Measurements from ENCODE around the gene TAF7. TPM values are rescaled to one million over a fixed set of nuclear protein-coding genes. Genes with fewer than 3 reads are reported as not detected.

The TAF7 gene
- total and polyA plus RNA-seq, 10 of the 15 experiments (the other 5 are each of a cell fraction or from before 2014, with no cell fraction given): 42.0 to 88.8 (median 69.2) TPM

DNA sequence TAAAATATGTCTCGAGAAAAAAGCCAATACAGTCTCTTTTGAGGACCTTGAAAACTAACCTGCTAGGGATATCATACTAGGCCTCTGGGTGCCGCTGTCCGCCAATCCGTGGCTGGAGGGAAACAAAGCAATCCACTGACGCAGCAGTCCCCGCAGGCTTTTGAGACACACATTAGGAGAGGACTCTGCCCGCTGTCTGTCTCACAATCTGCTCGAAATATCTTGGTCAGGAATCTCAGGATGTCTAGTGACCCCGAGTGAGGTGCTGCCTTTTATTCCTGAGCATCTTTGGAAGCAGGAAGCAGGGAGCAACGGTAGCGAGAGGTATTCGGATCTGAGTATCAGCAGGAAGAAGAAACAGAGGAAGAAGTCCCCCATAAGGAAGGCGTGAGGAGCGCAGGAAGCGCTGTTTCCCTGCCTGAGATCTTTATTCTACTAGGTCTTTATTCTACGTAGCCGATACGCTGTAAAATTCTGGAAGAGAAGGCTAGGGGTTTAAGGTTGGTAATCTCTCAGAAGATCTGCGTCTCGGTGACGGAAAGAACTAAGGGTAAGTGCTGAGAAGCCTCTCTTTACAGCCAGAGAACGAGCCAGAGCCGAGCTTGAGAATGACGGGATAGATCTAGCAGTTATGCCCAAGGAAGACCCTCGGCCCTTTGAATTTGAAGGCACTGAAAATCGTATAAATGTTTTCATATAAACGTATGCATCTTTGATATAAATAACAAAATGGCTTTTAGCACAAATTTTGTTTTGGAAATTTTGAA, 5.7 kb upstream of the TAF7 start (continued):
- TF ChIP-seq, protein P1, sequence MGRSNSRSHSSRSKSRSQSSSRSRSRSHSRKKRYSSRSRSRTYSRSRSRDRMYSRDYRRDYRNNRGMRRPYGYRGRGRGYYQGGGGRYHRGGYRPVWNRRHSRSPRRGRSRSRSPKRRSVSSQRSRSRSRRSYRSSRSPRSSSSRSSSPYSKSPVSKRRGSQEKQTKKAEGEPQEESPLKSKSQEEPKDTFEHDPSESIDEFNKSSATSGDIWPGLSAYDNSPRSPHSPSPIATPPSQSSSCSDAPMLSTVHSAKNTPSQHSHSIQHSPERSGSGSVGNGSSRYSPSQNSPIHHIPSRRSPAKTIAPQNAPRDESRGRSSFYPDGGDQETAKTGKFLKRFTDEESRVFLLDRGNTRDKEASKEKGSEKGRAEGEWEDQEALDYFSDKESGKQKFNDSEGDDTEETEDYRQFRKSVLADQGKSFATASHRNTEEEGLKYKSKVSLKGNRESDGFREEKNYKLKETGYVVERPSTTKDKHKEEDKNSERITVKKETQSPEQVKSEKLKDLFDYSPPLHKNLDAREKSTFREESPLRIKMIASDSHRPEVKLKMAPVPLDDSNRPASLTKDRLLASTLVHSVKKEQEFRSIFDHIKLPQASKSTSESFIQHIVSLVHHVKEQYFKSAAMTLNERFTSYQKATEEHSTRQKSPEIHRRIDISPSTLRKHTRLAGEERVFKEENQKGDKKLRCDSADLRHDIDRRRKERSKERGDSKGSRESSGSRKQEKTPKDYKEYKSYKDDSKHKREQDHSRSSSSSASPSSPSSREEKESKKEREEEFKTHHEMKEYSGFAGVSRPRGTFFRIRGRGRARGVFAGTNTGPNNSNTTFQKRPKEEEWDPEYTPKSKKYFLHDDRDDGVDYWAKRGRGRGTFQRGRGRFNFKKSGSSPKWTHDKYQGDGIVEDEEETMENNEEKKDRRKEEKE (IDR thresholded peaks at IDR 0.05): no peak
- peak; percentile 25; the same call in 1 of the 2 replicates for TF ChIP-seq SMC3 (IDR thresholded peaks at IDR 0.05; ENCODE audit: borderline replicate concordance, low read length)
- no peak for TF ChIP-seq ZBED1 (IDR thresholded peaks at IDR 0.05; ENCODE audit: borderline replicate concordance)
- TF ChIP-seq TCF12 (IDR thresholded peaks at IDR 0.05; ENCODE audit: low read depth, low read length): no peak
- no peak for TF ChIP-seq HDAC2 (IDR thresholded peaks at IDR 0.05)
- TF ChIP-seq POU2F2 (IDR thresholded peaks at IDR 0.05; ENCODE audit: borderline replicate concordance, low read depth, low read length): no peak
- no peak for TF ChIP-seq TCF7 (IDR thresholded peaks at IDR 0.05; ENCODE audit: borderline replicate concordance)
- no peak for TF ChIP-seq RB1 (IDR thresholded peaks at IDR 0.05; ENCODE audit: borderline replicate concordance)
- no peak for TF ChIP-seq PAX8 (IDR thresholded peaks at IDR 0.05)
- no peak for TF ChIP-seq HCFC1 (IDR thresholded peaks at IDR 0.05; ENCODE audit: low read length)
- TF ChIP-seq ASH2L (IDR thresholded peaks at IDR 0.05; ENCODE audit: borderline replicate concordance, low read depth): no peak
- peak; percentile 78 for TF ChIP-seq RAD21 (IDR thresholded peaks at IDR 0.05; ENCODE audit: insufficient read depth, low read depth, low read length)
- TF ChIP-seq SP1 (IDR thresholded peaks at IDR 0.05; ENCODE audit: low read depth, low read length): no peak
- TF ChIP-seq POLR2A (IDR thresholded peaks at IDR 0.05; ENCODE audit: low read depth, low read length): peak; percentile 66
- no peak for TF ChIP-seq NR2C2 (IDR thresholded peaks at IDR 0.05; ENCODE audit: borderline replicate concordance, control insufficient read depth, insufficient read length, low read depth)
- no peak for TF ChIP-seq HDGF (IDR thresholded peaks at IDR 0.05)
- TF ChIP-seq EED (IDR thresholded peaks at IDR 0.05; ENCODE audit: low read depth): peak; percentile 48; the same call in 1 of the 2 replicates
- no peak for TF ChIP-seq TARDBP (IDR thresholded peaks at IDR 0.05; ENCODE audit: borderline replicate concordance)
- TF ChIP-seq LARP7 (IDR thresholded peaks at IDR 0.05): no peak
- peak in 1 of 2 experiments; percentile 67; a peak in 2 of 4 replicates for TF ChIP-seq ETV6 (conservative IDR thresholded peaks at IDR 0.05 in 1 of 2, IDR thresholded peaks at IDR 0.05 in 1 of 2; ENCODE audit: borderline replicate concordance in 1 of 2, low read depth in 1 of 2)
- TF ChIP-seq YY1 (IDR thresholded peaks at IDR 0.05; ENCODE audit: low read depth, low read length): 0 out of 2 replicates have a peak, but pooled peaks have one; percentile 17
- TF ChIP-seq NR2C1 (IDR thresholded peaks at IDR 0.05): no peak
- no peak for TF ChIP-seq BHLHE40 (IDR thresholded peaks at IDR 0.05; ENCODE audit: borderline replicate concordance in 1 of 2, low read depth in 2 of 2, low read length in 1 of 2)
- TF ChIP-seq ESRRA (IDR thresholded peaks at IDR 0.05; ENCODE audit: low read length): no peak
- TF ChIP-seq SMAD1 (IDR thresholded peaks at IDR 0.05; ENCODE audit: low read depth, partially characterized antibody): no peak
- TF ChIP-seq RUNX3 (IDR thresholded peaks at IDR 0.05; ENCODE audit: low read length): peak; percentile 35; the same call in 1 of the 2 replicates
- TF ChIP-seq, protein P2, sequence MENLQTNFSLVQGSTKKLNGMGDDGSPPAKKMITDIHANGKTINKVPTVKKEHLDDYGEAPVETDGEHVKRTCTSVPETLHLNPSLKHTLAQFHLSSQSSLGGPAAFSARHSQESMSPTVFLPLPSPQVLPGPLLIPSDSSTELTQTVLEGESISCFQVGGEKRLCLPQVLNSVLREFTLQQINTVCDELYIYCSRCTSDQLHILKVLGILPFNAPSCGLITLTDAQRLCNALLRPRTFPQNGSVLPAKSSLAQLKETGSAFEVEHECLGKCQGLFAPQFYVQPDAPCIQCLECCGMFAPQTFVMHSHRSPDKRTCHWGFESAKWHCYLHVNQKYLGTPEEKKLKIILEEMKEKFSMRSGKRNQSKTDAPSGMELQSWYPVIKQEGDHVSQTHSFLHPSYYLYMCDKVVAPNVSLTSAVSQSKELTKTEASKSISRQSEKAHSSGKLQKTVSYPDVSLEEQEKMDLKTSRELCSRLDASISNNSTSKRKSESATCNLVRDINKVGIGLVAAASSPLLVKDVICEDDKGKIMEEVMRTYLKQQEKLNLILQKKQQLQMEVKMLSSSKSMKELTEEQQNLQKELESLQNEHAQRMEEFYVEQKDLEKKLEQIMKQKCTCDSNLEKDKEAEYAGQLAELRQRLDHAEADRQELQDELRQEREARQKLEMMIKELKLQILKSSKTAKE (IDR thresholded peaks at IDR 0.05; ENCODE audit: low read depth, poor library complexity, severe bottlenecking): no peak
- no peak for TF ChIP-seq BCL11A (IDR thresholded peaks at IDR 0.05; ENCODE audit: low read depth, low read length)
- TF ChIP-seq CREB1 (IDR thresholded peaks at IDR 0.05; ENCODE audit: low read depth): peak; percentile 57
- no peak for TF ChIP-seq SRF (IDR thresholded peaks at IDR 0.05; ENCODE audit: low read depth in 2 of 2, low read length in 2 of 2)
